ENCODE results near the gene C22orf39.

The C22orf39 gene

DNA sequence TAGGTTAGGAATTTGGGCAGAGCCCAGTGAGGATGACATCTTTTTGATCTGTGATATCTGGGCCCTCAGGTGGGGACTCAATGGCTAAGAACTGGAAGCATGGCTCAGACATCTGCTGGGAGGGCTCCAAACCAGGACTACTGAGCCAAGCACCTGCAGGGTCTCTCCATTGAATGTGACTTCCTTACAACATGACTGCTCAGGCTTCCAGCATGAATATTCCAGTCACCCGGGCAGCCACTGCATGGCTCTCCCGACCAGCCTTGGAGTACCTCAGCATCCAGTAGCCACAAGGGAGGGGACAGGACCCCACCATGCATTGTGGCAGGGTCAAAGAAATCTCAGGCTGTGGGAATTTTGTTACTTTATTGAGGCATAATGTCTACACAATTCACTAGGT lies 40.8 kb upstream of the C22orf39 start:
- H3K27me3 ChIP-seq (ENCODE audit: control insufficient read depth in 1 of 2, insufficient read depth in 2 of 2, low read length in 2 of 2), result no peaks in the 10 kb centered on the region

DNA sequence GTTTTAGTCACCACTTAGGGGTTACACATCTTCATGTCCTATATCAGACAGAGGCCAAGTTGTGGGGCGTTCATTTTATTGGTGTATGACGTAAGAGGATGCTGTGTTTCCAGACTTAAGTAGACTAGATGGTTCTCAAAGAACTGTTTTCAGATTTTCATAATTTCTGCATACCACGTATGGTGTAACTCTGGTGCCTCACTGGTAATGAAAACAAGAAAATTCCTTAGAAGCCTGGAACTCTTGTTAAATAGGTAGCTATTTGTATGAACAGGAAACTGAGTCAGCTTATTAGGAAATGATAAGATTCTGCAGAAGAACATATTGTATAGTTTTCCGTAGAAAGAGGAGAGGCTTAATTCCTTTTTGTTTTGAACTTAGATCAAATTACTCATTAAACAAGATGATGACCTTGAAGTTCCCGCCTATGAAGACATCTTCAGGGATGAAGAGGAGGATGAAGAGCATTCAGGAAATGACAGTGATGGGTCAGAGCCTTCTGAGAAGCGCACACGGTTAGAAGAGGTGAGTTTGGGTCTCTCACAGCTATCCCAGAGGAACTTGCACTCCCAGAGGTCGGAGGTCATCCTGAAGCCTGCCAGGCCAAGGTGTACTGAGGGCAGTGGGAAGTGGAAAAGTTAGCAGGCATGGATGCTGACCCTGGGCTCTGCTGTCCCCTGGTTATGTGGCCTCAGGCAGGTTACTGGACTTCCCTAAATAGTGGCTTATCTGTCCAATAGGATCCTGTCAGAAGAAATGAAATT lies 36.2 kb upstream of the C22orf39 start:
- H3K27me3 ChIP-seq (ENCODE audit: control insufficient read depth in 1 of 2, insufficient read depth in 2 of 2, low read length in 2 of 2), result no peaks in the 10 kb centered on the region
- no peaks in the 10 kb centered on the region for H3K9me3 ChIP-seq (ENCODE audit: control insufficient read depth in 1 of 2, low read length in 2 of 2)
- peaks cover 0 to 6% of the 10 kb centered on the region in 2 donors for H3K4me1 ChIP-seq (ENCODE audit: control insufficient read depth in 1 of 2, insufficient read depth in 2 of 2, low read length in 2 of 2)
- peaks cover 0 to 7% of the 10 kb centered on the region in 2 donors for H3K36me3 ChIP-seq (ENCODE audit: control insufficient read depth in 1 of 2, insufficient read depth in 2 of 2, low read length in 2 of 2)
- no peak overlapping the region for H3K9ac ChIP-seq (ENCODE audit: low read depth in 1 of 2, low read length in 2 of 2)
- H3K27ac ChIP-seq (ENCODE audit: low read depth, low read length), result no peak overlapping the region
- H3K4me3 ChIP-seq (ENCODE audit: low read depth in 1 of 2, low read length in 2 of 2), result no peak overlapping the region

More for the DNA sequence above, 40.8 kb upstream of the C22orf39 start:
- no peak overlapping the region for H3K9ac ChIP-seq (ENCODE audit: low read depth in 1 of 2, low read length in 2 of 2)
- no peak overlapping the region for H3K4me3 ChIP-seq (ENCODE audit: low read depth in 1 of 2, low read length in 2 of 2)
- H3K4me1 ChIP-seq (ENCODE audit: control insufficient read depth in 1 of 2, insufficient read depth in 2 of 2, low read length in 2 of 2), result no peaks in the 10 kb centered on the region
- H3K36me3 ChIP-seq (ENCODE audit: control insufficient read depth in 1 of 2, insufficient read depth in 2 of 2, low read length in 2 of 2), result peaks cover 0 to 7% of the 10 kb centered on the region in 2 donors
- no peaks in the 10 kb centered on the region for H3K9me3 ChIP-seq (ENCODE audit: control insufficient read depth in 1 of 2, low read length in 2 of 2)
- no peak overlapping the region for H3K27ac ChIP-seq (ENCODE audit: low read depth, low read length)

DNA sequence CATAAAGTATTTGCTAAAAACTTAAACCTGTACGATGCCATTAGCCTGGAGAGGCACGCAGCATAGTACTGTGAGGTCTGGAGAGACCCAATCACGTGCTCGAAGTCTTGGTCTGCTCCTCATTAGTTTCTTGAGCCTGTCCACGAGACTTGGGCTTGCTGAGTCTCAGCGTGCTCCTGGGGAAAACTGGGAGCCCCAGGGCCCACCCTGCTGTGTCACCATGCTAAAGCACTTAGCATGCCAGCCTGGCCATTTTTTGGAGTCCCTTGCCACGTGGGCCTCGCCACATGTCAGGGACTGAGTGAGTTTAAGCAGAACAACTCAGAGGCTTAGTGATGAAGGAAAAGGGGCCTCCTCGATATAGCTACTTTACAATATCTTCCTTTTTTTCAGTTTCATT lies 34.8 kb upstream of the C22orf39 start:
- no peaks in the 10 kb centered on the region for H3K27me3 ChIP-seq (ENCODE audit: control insufficient read depth in 1 of 2, insufficient read depth in 2 of 2, low read length in 2 of 2)
- H3K36me3 ChIP-seq (ENCODE audit: control insufficient read depth in 1 of 2, insufficient read depth in 2 of 2, low read length in 2 of 2), result peaks cover 0 to 3% of the 10 kb centered on the region in 2 donors
- H3K9me3 ChIP-seq (ENCODE audit: control insufficient read depth in 1 of 2, low read length in 2 of 2), result no peaks in the 10 kb centered on the region
- no peak overlapping the region for H3K4me3 ChIP-seq (ENCODE audit: low read depth in 1 of 2, low read length in 2 of 2)
- H3K27ac ChIP-seq (ENCODE audit: low read depth, low read length), result no peak overlapping the region
- H3K9ac ChIP-seq (ENCODE audit: low read depth in 1 of 2, low read length in 2 of 2), result no peak overlapping the region
- H3K4me1 ChIP-seq (ENCODE audit: control insufficient read depth in 1 of 2, insufficient read depth in 2 of 2, low read length in 2 of 2), result peaks cover 6 to 13% of the 10 kb centered on the region in 2 donors

DNA sequence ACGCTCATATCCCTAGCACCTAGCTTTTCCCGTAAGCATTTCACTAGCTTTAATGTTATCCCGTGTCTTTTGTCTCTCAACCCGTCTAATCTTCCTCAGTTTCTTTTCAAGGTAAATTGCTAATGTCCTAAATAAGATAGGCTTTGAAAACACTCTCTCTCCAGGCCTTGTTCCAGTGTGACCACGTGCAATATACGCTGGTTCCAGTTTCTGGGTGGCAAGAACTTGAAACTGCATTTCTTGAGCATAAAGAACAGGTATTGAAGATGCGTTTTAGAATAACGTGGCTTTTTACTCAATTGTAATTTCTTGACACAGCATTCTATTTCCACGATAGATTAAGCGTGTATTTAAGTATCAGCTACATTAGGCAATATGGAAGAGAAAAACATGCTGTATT lies 33.3 kb upstream of the C22orf39 start:
- H3K36me3 ChIP-seq (ENCODE audit: control insufficient read depth in 1 of 2, insufficient read depth in 2 of 2, low read length in 2 of 2), result peaks cover 0 to 8% of the 10 kb centered on the region in 2 donors
- H3K9me3 ChIP-seq (ENCODE audit: control insufficient read depth in 1 of 2, low read length in 2 of 2), result no peaks in the 10 kb centered on the region
- peak overlapping the region; percentile 76 to 90 for H3K4me3 ChIP-seq (ENCODE audit: low read depth in 1 of 2, low read length in 2 of 2)
- H3K27me3 ChIP-seq (ENCODE audit: control insufficient read depth in 1 of 2, insufficient read depth in 2 of 2, low read length in 2 of 2), result no peaks in the 10 kb centered on the region
- no peak overlapping the region for H3K9ac ChIP-seq (ENCODE audit: low read depth in 1 of 2, low read length in 2 of 2)
- peaks cover 9 to 17% of the 10 kb centered on the region in 2 donors for H3K4me1 ChIP-seq (ENCODE audit: control insufficient read depth in 1 of 2, insufficient read depth in 2 of 2, low read length in 2 of 2)
- no peak overlapping the region for H3K27ac ChIP-seq (ENCODE audit: low read depth, low read length)

DNA sequence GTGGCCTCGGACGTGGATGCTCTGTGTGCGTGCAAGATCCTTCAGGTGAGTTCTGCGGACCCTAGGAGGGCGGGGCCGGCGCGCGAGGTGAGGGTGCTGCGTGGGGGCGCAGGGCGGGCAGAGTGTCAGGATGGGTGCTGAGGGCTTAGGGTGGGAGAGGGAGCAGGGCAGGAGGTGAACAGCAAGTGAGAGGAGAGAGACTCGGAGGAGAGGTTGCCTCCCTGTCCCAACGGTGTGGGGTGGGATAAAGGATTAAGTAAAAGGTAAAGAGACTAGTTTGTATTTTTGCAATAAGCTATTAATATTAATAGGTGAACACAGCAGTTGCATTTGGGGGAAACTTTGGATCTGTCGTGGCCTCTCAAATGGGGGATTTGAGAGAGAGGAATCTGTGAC lies 32.7 kb upstream of the C22orf39 start:
- Histone ChIP-seq H3K4me1 (ENCODE audit: control insufficient read depth in 1 of 2, insufficient read depth in 2 of 2, low read length in 2 of 2) (peaks cover 9 to 17% of the 10 kb centered on the region in 2 donors), H3K4me3 (ENCODE audit: low read depth in 1 of 2, low read length in 2 of 2) (peak overlapping the region; percentile 76 to 90), H3K9ac (ENCODE audit: low read depth in 1 of 2, low read length in 2 of 2) (peak overlapping the region in 1 of 2 donors; percentile 31), H3K27me3 (ENCODE audit: control insufficient read depth in 1 of 2, insufficient read depth in 2 of 2, low read length in 2 of 2) (no peaks in the 10 kb centered on the region), H3K9me3 (ENCODE audit: control insufficient read depth in 1 of 2, low read length in 2 of 2) (no peaks in the 10 kb centered on the region), H3K27ac (ENCODE audit: low read depth, low read length) (no peak overlapping the region), H3K36me3 (ENCODE audit: control insufficient read depth in 1 of 2, insufficient read depth in 2 of 2, low read length in 2 of 2) (peaks cover 0 to 11% of the 10 kb centered on the region in 2 donors)

DNA sequence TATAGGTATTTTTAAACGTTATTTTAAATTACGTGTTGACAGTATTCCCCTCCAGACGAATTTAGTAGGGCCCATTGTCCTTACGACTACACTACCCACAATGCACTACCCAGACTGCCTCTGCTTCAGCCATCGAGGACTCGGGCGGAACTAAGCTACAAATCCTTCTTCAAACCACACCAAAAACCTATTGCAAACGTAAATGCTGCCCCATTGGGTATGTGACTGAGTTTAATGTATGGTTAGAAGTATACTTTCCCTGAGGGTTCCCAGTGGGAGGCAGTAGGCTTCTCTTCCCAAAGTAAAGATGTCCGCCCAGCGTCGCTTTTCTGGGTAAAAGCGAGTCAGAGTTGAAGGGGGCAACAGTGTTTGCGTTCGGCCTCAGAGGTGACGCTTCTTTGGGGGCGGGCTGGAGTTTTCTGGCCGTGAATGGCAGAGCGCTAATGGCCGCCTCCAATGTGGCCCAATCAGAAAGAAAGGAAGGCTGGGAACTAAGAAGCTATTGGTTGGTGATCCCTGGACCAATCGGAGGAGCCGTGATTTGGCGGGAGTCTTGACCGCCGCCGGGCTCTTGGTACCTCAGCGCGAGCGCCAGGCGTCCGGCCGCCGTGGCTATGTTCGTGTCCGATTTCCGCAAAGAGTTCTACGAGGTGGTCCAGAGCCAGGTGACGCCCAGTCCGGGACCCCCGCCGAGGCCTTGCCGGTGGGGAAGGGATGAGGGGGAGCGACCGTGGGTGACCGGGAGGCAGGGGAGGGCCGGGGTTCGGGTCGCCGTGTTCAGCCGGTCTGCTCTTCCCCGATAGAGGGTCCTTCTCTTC lies 32.1 kb upstream of the C22orf39 start, which contains the start of gene CDC45:
TSS of gene CDC45 (plus strand) at position 566 of the 818 bp plus-strand sequence. CDS start at position 615, 49 bp downstream.
- Histone ChIP-seq H3K9ac (ENCODE audit: low read depth in 1 of 2, low read length in 2 of 2) (peak within 1 kb of the TSS; percentile 71 to 92), H3K27me3 (ENCODE audit: control insufficient read depth in 1 of 2, insufficient read depth in 2 of 2, low read length in 2 of 2) (no peaks in the 10 kb centered on the region), H3K36me3 (ENCODE audit: control insufficient read depth in 1 of 2, insufficient read depth in 2 of 2, low read length in 2 of 2) (peaks cover 0 to 17% of the 10 kb centered on the region in 2 donors), H3K4me1 (ENCODE audit: control insufficient read depth in 1 of 2, insufficient read depth in 2 of 2, low read length in 2 of 2) (peaks cover 9 to 17% of the 10 kb centered on the region in 2 donors), H3K4me3 (ENCODE audit: low read depth in 1 of 2, low read length in 2 of 2) (peak within 1 kb of the TSS; percentile 90 to 99), H3K27ac (ENCODE audit: low read depth, low read length) (peak within 1 kb of the TSS; percentile 88), H3K9me3 (ENCODE audit: control insufficient read depth in 1 of 2, low read length in 2 of 2) (no peaks in the 10 kb centered on the region)

DNA sequence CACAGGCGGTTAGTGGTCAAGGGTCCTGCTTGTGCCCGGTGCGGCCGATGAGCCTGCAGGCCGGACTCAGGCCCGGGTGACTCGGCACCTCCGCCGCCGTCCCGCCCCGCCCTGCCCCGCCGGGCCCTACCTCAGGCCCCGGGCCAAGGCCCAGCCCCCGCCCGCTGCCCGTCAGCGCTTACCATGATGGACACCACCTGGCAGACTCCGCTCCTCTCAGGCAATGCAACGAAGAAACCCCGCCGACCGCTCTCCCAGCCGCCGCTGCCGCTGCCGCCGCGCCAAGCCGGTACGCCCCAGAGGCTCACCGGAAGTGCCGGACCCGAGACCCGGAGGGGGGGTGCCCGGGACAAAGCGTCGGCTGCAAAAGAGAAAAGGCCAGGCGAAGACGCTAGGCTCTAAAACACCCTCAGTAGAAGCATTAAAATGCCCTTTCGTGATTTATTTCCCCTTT lies 31.4 kb upstream of the C22orf39 start, which contains the start of gene UFD1:
TSS of gene UFD1 (minus strand) at position 293 of the 454 bp plus-strand sequence. CDS start at position 185, 108 bp downstream.
- Histone ChIP-seq H3K27me3 (ENCODE audit: control insufficient read depth in 1 of 2, insufficient read depth in 2 of 2, low read length in 2 of 2) (no peaks in the 10 kb centered on the region), H3K9me3 (ENCODE audit: control insufficient read depth in 1 of 2, low read length in 2 of 2) (no peaks in the 10 kb centered on the region), H3K27ac (ENCODE audit: low read depth, low read length) (peak within 1 kb of the TSS; percentile 88), H3K36me3 (ENCODE audit: control insufficient read depth in 1 of 2, insufficient read depth in 2 of 2, low read length in 2 of 2) (peaks cover 1 to 20% of the 10 kb centered on the region in 2 donors), H3K9ac (ENCODE audit: low read depth in 1 of 2, low read length in 2 of 2) (peak within 1 kb of the TSS; percentile 71 to 92), H3K4me1 (ENCODE audit: control insufficient read depth in 1 of 2, insufficient read depth in 2 of 2, low read length in 2 of 2) (peaks cover 9 to 17% of the 10 kb centered on the region in 2 donors), H3K4me3 (ENCODE audit: low read depth in 1 of 2, low read length in 2 of 2) (peak within 1 kb of the TSS; percentile 90 to 99)

DNA sequence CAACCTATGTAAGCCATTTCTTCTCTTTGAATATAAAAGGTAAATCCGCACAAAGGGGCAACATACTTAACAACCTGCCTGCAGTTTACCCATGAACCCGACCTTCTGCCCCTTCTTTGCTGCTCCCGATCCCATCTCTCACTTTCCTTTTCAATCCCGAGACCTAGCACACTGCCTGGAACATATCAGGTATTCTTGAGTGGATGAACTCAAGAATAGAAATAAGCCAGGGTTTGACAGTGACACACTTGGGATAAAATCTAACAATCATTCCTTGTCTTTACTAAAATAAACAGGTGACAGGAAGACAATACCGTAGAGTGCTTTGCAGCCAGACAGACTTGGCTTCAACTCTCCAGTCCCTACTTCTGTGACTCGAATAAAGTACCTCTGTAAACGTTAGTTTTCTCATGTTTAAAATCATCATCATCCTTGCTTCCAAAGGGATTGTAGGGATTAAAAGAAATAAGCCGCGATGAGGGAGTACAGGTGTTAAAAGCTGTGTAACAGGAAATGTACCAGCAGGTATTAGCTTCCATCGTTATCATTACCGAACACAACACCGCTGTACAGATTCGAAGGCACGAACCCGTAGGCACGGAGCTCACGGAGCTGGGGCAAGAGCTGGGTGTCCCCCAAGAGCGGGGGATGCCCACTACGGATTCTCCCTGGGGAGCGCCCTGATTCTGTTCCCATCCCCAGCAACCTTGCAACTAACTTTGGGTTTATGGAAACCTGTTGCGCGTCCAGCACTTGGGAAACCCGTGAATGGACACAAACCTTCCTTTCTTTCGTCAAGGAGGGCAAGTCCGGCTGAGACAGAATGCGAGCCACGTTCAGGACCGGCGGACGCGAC lies 30.8 kb upstream of the C22orf39 start:
- no peaks in the 10 kb centered on the region for H3K27me3 ChIP-seq (ENCODE audit: control insufficient read depth in 1 of 2, insufficient read depth in 2 of 2, low read length in 2 of 2)
- peak overlapping the region; percentile 88 for H3K27ac ChIP-seq (ENCODE audit: low read depth, low read length)
- H3K36me3 ChIP-seq (ENCODE audit: control insufficient read depth in 1 of 2, insufficient read depth in 2 of 2, low read length in 2 of 2), result peaks cover 8 to 23% of the 10 kb centered on the region in 2 donors
- peak overlapping the region; percentile 71 to 92 for H3K9ac ChIP-seq (ENCODE audit: low read depth in 1 of 2, low read length in 2 of 2)
- no peaks in the 10 kb centered on the region for H3K9me3 ChIP-seq (ENCODE audit: control insufficient read depth in 1 of 2, low read length in 2 of 2)
- H3K4me1 ChIP-seq (ENCODE audit: control insufficient read depth in 1 of 2, insufficient read depth in 2 of 2, low read length in 2 of 2), result peaks cover 9 to 17% of the 10 kb centered on the region in 2 donors
- peak overlapping the region; percentile 90 to 99 for H3K4me3 ChIP-seq (ENCODE audit: low read depth in 1 of 2, low read length in 2 of 2)

DNA sequence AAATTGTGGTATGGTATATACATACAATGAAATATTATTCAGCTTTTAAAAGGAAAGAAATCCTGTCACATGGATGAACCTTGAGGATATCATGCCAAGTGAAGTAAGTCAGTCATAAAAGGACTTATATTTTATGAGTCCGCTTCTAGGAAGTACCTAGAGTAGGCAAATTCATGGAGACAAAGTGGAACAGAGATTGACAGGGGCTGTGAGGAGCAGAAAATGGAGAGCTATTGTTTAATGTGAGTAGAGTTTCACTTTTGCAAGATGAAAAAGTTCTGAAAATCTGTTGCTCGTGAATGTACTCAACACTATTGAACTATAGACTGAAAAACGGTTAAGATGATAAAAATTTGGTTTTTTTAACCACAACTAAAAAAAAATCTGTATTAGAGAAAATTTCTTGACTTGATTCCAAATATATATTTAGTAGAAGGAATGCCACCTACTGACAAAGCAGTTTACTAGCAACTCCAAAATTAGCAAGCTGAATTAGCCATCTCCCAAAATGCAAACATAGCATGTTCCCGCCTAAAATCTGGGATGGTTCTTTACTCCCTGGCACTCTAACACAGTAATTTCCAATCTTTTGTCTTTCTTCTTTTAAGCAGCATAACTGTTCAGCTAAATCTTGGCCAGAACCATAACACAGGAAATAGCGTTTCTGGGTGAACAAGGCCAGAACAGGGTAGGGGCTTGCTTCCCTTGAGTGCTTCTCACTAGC lies 30.0 kb upstream of the C22orf39 start:
- Histone ChIP-seq H3K27ac (ENCODE audit: low read depth, low read length) (no peak overlapping the region), H3K9me3 (ENCODE audit: control insufficient read depth in 1 of 2, low read length in 2 of 2) (no peaks in the 10 kb centered on the region), H3K9ac (ENCODE audit: low read depth in 1 of 2, low read length in 2 of 2) (peak overlapping the region; percentile 71 to 92)

More for the DNA sequence above, 30.0 kb upstream of the C22orf39 start:
- Histone ChIP-seq H3K4me1 (ENCODE audit: control insufficient read depth in 1 of 2, insufficient read depth in 2 of 2, low read length in 2 of 2) (peaks cover 9 to 17% of the 10 kb centered on the region in 2 donors), H3K4me3 (ENCODE audit: low read depth in 1 of 2, low read length in 2 of 2) (peak overlapping the region; percentile 90 to 99), H3K36me3 (ENCODE audit: control insufficient read depth in 1 of 2, insufficient read depth in 2 of 2, low read length in 2 of 2) (peaks cover 16 to 31% of the 10 kb centered on the region in 2 donors), H3K27me3 (ENCODE audit: control insufficient read depth in 1 of 2, insufficient read depth in 2 of 2, low read length in 2 of 2) (no peaks in the 10 kb centered on the region)

All from duodenal mucosa (tissue), 2 donors.